Smooth muscle cell (in vitro differentiated cells): ENCODE measurements around the gene TMPRSS11A. TPM values are rescaled to one million over a fixed set of nuclear protein-coding genes. Genes with fewer than 3 reads are reported as not detected.

Experiments
- DNase-seq: peaks from one replicate; lab custom pipeline; 2025; ENCODE audit not compliant: unreplicated experiment; lab: John Stamatoyannopoulos, UW
- H2AFZ ChIP-seq: fragments of 200-600 bp; sonication (generic); 2 replicates; pipeline ENCODE4 v1.6.0; 2016; ENCODE audit warnings: antibody characterized with exemption, low read depth, mild to moderate bottlenecking
- H3F3A ChIP-seq: fragments of 200-600 bp; sonication (generic); 2 replicates; pipeline ENCODE4 v1.6.0; 2017; ENCODE audit warnings: antibody characterized with exemption, low read depth
- H3K27ac ChIP-seq: fragments of 200-600 bp; sonication (generic); 2 replicates; pipeline ENCODE4 v1.5.1; 2016; ENCODE audit warnings: low read depth, mild to moderate bottlenecking
- H3K27me3 ChIP-seq: fragments of 200-600 bp; sonication (generic); 2 replicates; pipeline ENCODE4 v1.6.1; 2016; ENCODE audit warnings: low read depth, mild to moderate bottlenecking
- H3K36me3 ChIP-seq: fragments of 200-600 bp; sonication (generic); 2 replicates; pipeline ENCODE4 v1.5.1; 2016; ENCODE audit warnings: low read depth
- H3K4me1 ChIP-seq: fragments of 200-600 bp; sonication (generic); 2 replicates; pipeline ENCODE4 v1.5.1; 2016; ENCODE audit warnings: low read depth
- H3K4me2 ChIP-seq: fragments of 200-600 bp; sonication (generic); 2 replicates; pipeline ENCODE4 v1.6.0; 2016; ENCODE audit warnings: mild to moderate bottlenecking
- H3K4me3 ChIP-seq: fragments of 200-600 bp; sonication (generic); 2 replicates; pipeline ENCODE4 v1.5.1; 2016; ENCODE audit warnings: mild to moderate bottlenecking
- H3K79me2 ChIP-seq: fragments of 200-600 bp; sonication (generic); 2 replicates; pipeline ENCODE4 v1.6.0; 2016; ENCODE audit warnings: low read depth, mild to moderate bottlenecking
- H3K9ac ChIP-seq: fragments of 200-600 bp; sonication (generic); 2 replicates; pipeline ENCODE4 v1.6.0; 2016; ENCODE audit warnings: low read depth
- H3K9me3 ChIP-seq: fragments of 200-600 bp; sonication (generic); replicated peaks from 2 replicates; pipeline ENCODE4 v1.5.1; 2016; ENCODE audit warnings: low read depth
- H4K20me1 ChIP-seq: fragments of 200-600 bp; sonication (generic); 2 replicates; pipeline ENCODE4 v1.6.0; 2016; ENCODE audit warnings: low read depth
- CTCF ChIP-seq: fragments of 200-600 bp; sonication (generic); IDR thresholded peaks from 2 replicates; pipeline ENCODE4 v1.5.1; 2017; ENCODE audit warnings: borderline replicate concordance, mild to moderate bottlenecking, antibody characterized with exemption; ENCODE audit not compliant: insufficient read depth, poor library complexity, severe bottlenecking
- WGBS: methylation state at CpG from one replicate; pipeline ENCODE4 v1.1.7; 2016; ENCODE audit warnings: low lambda C conversion rate; 5-methylcytosine and 5-hydroxymethylcytosine counted together
- polyA plus RNA-seq: library from polyadenylated mRNA; unstranded; fragments of >200 nt; fragmentation: Nextera tagmentation; extraction: Ambion mirVana; gene quantifications from 2 replicates; pipeline ENCODE4 v1.2.1, GENCODE V29; 2016
- total RNA-seq: library from RNA; depleted of rRNA; stranded (reverse); fragments of >200 nt; gene quantifications from 2 replicates; pipeline ENCODE4 v1.2.3, GENCODE V29; 2014

The TMPRSS11A gene
- total and polyA plus RNA-seq, 2 experiments from 2014 or later: 2.8 TPM; not detected in 1

- no peaks in the 10 kb centered on the region for H3K4me1 ChIP-seq
- no peak overlapping the region for H3K4me2 ChIP-seq
- H3K9me3 ChIP-seq: no peaks in the 10 kb centered on the region
- no peak overlapping the region for H2AFZ ChIP-seq
- no peak overlapping the region for H3K27ac ChIP-seq
- H3K4me3 ChIP-seq: no peak overlapping the region
- H3K27me3 ChIP-seq: no peaks in the 10 kb centered on the region
- H3K36me3 ChIP-seq: no peaks in the 10 kb centered on the region
- no peaks in the 10 kb centered on the region for H3F3A ChIP-seq
- H3K79me2 ChIP-seq: no peaks in the 10 kb centered on the region
- DNase-seq: no peak
- WGBS: 94% methylated on average over 2 of the region's 2 CpGs
- no peak for TF ChIP-seq CTCF
- H3K9ac ChIP-seq: no peak overlapping the region
- H4K20me1 ChIP-seq: no peaks in the 10 kb centered on the region
Observed at GRCh38 chr4:67912080-67912479, 51.2 kb downstream of the TMPRSS11A start.

GRCh38 chr4:67911638-67912037 lies 51.7 kb downstream of the TMPRSS11A start:
- TF ChIP-seq CTCF: no peak
- no peaks in the 10 kb centered on the region for H3K36me3 ChIP-seq
- H3K9me3 ChIP-seq: no peaks in the 10 kb centered on the region
- no peaks in the 10 kb centered on the region for H3K79me2 ChIP-seq
- H2AFZ ChIP-seq: no peak overlapping the region
- H3K9ac ChIP-seq: no peak overlapping the region
- no peak overlapping the region for H3K27ac ChIP-seq
- H3K27me3 ChIP-seq: no peaks in the 10 kb centered on the region
- no peak overlapping the region for H3K4me2 ChIP-seq
- H3K4me3 ChIP-seq: no peak overlapping the region
- WGBS: 74% methylated on average over 3 of the region's 3 CpGs
- H3F3A ChIP-seq: no peaks in the 10 kb centered on the region
- DNase-seq: no peak
- no peaks in the 10 kb centered on the region for H3K4me1 ChIP-seq
- no peaks in the 10 kb centered on the region for H4K20me1 ChIP-seq

- Histone ChIP-seq H3K27me3 (no peaks in the 10 kb centered on the region), H3K27ac (no peak overlapping the region), H3K4me2 (no peak overlapping the region), H3K4me1 (no peaks in the 10 kb centered on the region), H4K20me1 (no peaks in the 10 kb centered on the region), H2AFZ (no peak overlapping the region), H3K36me3 (no peaks in the 10 kb centered on the region), H3F3A (no peaks in the 10 kb centered on the region), H3K79me2 (no peaks in the 10 kb centered on the region), H3K4me3 (no peak overlapping the region), H3K9ac (no peak overlapping the region), H3K9me3 (no peaks in the 10 kb centered on the region)
- no peak for TF ChIP-seq CTCF
- 84% methylated on average over 4 of the region's 4 CpGs for WGBS
- no peak for DNase-seq
Observed at GRCh38 chr4:67911141-67911540, 52.2 kb downstream of the TMPRSS11A start.

GRCh38 chr4:67910585-67910905 lies 52.7 kb downstream of the TMPRSS11A start:
- no peaks in the 10 kb centered on the region for H3K9me3 ChIP-seq
- H3K27ac ChIP-seq: no peak overlapping the region
- no peak for DNase-seq
- H3K36me3 ChIP-seq: no peaks in the 10 kb centered on the region
- H3K4me3 ChIP-seq: no peak overlapping the region
- TF ChIP-seq CTCF: no peak
- H3F3A ChIP-seq: no peaks in the 10 kb centered on the region
- no peak overlapping the region for H2AFZ ChIP-seq
- no peak overlapping the region for H3K9ac ChIP-seq
- no peaks in the 10 kb centered on the region for H3K79me2 ChIP-seq
- 0% methylated on average over 1 of the region's 1 CpG for WGBS
- no peaks in the 10 kb centered on the region for H3K4me1 ChIP-seq
- no peaks in the 10 kb centered on the region for H4K20me1 ChIP-seq
- no peaks in the 10 kb centered on the region for H3K27me3 ChIP-seq
- H3K4me2 ChIP-seq: no peak overlapping the region
